GM18526 (cell line): ENCODE data around the gene CAMK1D.

ENCODE experiments used
- POLR2A ChIP-seq: IDR thresholded peaks from 3 replicates; pipeline ENCODE4 v1.6.1; 2011; ENCODE audit not compliant: insufficient read length; ENCODE audit errors: extremely low read depth

The CAMK1D gene

DNA sequence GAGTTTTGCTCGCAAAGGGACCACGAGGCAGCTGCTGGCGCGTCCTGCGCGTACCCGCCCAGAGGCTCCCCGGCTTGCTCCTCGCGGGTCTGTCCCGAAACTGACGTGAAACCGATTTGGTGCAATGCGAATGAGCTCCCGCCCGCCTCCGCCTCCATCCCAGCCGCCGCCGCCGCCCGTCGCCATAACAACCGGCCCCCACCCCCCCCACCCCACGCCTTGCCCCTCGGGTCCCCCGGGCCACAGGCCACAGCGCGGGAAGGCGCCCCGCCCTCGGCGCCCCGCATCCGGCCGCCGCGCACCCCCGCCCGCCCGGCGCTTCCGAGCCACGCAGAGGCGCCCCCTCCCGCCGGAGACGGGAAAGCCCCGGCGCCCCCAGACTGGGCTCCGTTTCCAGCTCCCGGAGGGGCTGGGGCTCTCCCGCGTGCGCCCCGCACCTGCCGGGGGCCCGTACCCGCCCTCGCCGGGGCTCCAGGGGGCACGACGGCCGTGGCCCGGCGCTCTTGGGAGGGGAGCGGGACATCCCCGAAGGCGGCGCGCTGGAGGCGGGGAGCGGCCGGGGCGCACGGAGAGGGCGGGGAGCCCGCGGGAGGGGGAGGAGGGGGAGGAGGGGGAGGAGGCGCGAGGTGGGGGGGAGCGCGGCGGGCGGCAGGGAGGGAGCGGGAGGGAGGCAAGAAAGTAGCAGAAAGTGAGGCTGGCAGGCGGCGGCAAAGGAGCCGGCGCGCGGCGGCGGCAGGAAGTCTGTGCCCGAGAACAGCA lies at the start of gene CAMK1D:
Gene CAMK1D (plus strand): TSS at position 678 of the 759 bp plus-strand sequence.
- TF ChIP-seq POLR2A = peak; percentile 43

- TF ChIP-seq POLR2A = no peak
Measured at GRCh38 chr10:12308057-12308456, 41.3 kb upstream of the CAMK1D start.

DNA sequence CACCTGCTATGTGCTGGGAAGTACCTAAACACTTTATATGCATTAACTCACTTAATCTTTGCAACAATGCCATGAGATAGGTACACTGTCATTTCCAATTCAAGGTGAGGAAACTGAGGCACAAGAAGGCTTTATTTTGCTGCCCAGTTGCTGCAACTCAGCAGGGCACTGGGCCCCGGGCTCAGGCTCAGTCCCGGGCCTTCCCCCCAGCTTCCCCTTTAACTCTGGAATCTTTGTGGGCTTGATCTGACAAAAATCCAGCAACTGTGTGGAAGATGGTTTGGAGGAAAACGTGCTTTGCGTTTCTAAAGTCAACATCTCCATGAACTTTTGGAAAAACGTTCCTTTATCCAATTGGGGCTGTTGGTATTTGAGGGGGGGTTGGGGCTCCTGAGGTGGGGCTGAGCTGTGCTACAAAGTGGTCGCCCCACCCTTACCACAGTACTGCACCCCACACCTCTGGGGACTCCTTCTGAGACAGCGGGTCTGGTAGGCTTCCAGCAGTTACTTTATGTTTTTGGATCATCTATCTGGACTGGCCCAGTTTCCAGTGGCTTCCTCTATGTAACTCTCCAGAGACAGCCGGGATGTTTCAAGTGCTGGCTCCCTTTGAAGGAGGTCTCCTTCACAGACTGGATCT lies 40.5 kb upstream of the CAMK1D start:
- TF ChIP-seq POLR2A = no peak

GRCh38 chr10:12314836-12315235 lies 34.5 kb upstream of the CAMK1D start:
- no peak for TF ChIP-seq POLR2A

DNA sequence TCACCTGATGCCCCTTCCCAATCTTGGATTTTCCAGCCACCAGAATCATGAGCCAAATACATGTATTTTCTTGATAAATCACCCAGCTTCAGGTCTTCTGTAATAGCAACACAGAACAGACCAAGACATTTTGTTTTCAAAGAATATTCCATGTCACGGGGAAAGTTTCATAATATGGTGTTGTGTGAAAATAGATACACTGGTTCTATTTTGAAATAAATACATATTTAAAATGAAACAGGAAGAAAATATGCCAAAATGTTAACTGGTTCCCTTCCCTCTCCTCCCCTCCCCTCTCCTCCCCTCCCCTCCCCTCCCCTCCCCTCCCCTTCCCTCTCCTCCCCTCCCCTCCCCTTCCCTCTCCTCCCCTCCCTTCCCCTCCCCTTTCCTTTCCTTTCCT lies 30.3 kb upstream of the CAMK1D start:
- TF ChIP-seq POLR2A = no peak

DNA sequence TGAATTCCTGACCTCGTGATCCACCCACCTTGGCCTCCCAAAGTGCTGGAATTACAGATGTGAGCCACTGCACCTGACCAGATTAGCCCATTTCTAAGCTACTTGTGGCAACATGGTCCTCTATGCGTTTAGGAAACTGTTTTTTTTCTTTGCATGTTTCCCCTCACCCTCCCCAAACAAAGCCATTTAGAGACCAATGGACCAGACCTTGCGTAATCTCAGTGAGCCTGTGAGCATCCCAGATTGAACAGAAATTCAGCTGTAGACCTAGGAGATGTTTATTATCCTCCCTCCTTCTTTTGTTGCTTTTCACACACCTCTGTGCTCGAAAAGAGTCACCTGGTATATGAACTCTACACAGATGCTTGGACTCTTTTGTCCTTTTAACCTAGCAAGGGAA lies 28.5 kb upstream of the CAMK1D start:
- no peak for TF ChIP-seq POLR2A

DNA sequence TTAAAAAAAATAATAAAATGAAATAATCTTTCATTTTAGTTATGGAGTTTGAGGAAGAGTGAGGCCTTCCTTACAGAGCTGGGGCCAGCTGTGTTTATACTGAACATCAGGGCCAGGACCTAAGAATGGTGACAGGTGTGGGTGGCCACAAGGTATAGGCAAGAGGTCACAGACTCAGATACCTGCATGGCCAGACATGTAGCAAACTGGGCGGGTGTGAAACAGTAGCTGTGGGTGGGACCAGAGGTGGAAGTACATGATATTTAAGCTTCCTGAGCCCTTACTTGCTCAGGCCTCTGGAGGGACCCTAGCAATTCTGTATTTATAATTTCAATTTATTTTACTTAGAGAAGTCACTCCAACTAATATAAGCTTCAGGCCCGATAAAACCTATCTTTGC lies 27.7 kb upstream of the CAMK1D start:
- TF ChIP-seq POLR2A = no peak

GRCh38 chr10:12322583-12323131 lies 26.7 kb upstream of the CAMK1D start:
- TF ChIP-seq POLR2A = no peak

- no peak for TF ChIP-seq POLR2A
Measured at GRCh38 chr10:12324530-12324929, 24.8 kb upstream of the CAMK1D start.

DNA sequence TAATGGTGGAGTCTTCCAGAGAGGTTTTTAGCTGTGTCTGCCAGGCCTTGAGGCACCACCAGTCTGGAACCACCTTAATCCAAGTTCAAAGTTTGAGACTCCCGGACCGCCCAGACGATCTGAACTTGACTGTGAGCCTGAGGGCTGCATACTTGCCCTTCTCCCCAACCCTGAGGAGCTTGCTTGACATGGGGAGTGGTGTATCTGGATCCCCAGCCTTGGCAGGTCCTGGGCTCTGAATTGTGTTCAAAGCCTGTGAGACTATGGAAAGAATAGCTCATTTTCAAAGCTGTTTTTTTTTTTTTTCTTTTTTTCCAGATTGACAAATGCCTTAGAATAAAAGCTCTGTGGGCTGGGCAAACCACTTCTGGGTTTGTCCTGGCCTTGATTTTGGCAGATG lies 22.3 kb upstream of the CAMK1D start:
- no peak for TF ChIP-seq POLR2A

DNA sequence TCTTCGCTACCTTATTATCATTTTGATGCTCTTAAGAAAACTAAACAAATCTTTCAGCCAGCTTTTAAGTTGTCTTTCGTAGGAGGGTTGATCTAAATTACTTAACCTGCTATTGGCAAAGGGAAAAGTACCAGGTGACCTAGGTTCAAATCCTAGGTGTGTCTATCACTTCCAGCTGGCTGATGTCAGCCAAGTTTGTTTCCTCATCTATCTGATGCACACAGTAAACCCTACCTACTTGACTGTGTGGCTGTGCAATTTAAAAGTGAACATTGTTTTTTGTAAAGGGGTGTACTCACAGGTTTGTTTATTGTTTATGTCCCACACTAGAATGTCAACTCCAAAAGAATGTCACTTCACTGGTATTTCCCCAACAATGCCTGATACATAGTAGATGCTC lies 21.9 kb upstream of the CAMK1D start:
- TF ChIP-seq POLR2A = no peak

DNA sequence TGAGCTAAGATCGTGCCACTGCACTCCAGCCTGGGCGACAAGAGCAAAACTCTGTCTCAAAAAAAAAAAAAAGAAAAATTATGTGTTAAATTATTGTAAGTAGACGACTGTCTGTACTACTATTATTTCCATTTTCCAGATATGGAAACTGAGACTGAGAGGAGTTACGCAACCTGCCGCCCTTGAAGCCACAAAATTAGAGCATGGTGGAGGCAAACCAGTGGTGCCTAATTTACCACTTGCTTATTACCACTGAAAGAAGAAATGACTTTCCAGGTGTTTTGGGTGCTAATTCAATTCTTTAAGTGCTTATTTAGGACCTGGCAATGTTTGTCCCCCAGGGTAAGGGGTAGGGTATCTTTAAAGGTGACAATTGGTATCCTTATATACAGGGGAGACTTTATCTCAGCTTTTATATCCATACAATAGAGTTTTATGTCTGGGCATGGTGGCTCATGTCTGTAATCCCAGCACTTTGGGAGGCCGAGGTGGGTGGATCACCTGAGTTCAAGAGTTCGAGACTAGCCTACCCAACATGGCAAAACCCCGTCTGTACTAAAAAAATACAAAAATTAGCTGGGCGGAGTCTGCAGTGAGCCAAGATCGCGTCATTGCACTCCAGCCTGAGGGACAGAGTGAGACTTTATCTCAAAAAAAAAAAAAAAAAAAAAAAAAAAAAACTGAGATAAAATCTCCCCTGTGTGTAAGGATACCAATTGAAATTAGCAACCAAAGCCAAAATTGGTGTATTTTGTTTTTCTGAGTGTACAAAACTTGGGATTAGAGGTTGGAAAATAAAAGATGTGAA lies 16.6 kb upstream of the CAMK1D start:
- TF ChIP-seq POLR2A = no peak

GRCh38 chr10:12333380-12334185 lies 15.8 kb upstream of the CAMK1D start:
- TF ChIP-seq POLR2A = no peak

DNA sequence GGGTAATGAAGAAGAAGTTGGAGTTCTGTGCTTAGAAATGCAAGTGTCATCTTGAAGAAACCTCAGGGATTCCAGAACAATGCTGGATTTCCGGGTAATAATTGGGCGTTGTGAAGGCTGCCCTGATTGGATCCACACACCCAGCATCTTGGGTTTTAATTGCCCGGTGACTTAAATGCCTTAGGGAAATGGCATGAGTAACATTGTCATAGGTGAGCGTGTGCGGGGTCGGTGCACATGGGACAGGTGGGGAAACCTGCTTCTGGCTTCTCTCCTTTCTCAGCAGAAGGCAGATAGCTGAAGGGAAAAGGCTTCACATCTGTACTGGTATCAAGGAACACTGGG lies 15.2 kb upstream of the CAMK1D start:
- no peak for TF ChIP-seq POLR2A
